MM.1S (cell line): ENCODE measurements around the gene ATP10B.

Experiments used
- DNase-seq: peaks from one replicate; pipeline ENCODE4 v3.0.0-alpha.2; 2015
- H2AFZ ChIP-seq: fragments of 300-600 bp; sonication (generic); 2 replicates; pipeline ENCODE4 v1.6.0; 2016; ENCODE audit warnings: antibody characterized with exemption, low read length
- H3F3A ChIP-seq: fragments of 300-600 bp; sonication (generic); 2 replicates; pipeline ENCODE4 v1.6.1; 2016; ENCODE audit warnings: mild to moderate bottlenecking, antibody characterized with exemption, low read length, moderate library complexity, mixed read lengths; ENCODE audit not compliant: insufficient read depth
- H3K27ac ChIP-seq: fragments of 300-600 bp; sonication (generic); 2 replicates; pipeline ENCODE4 v1.5.1; 2016; ENCODE audit warnings: mild to moderate bottlenecking, low read length
- H3K27me3 ChIP-seq: fragments of 300-600 bp; sonication (generic); replicated peaks from 2 replicates; pipeline ENCODE4 v1.6.0; 2016; ENCODE audit warnings: low read length; ENCODE audit not compliant: insufficient read depth
- H3K36me3 ChIP-seq: fragments of 300-600 bp; sonication (generic); replicated peaks from 2 replicates; pipeline ENCODE4 v1.6.1; 2016; ENCODE audit warnings: mild to moderate bottlenecking, low read length, mixed read lengths; ENCODE audit not compliant: insufficient read depth
- H3K4me1 ChIP-seq: fragments of 300-600 bp; sonication (generic); 2 replicates; pipeline ENCODE4 v1.6.1; 2016; ENCODE audit warnings: low read length, mixed read lengths
- H3K4me2 ChIP-seq: fragments of 300-600 bp; sonication (generic); 2 replicates; pipeline ENCODE4 v1.6.0; 2016; ENCODE audit warnings: low read depth, low read length
- H3K4me3 ChIP-seq: fragments of 300-600 bp; sonication (generic); 2 replicates; pipeline ENCODE4 v1.5.1; 2016; ENCODE audit warnings: low read length, mixed read lengths
- H3K79me2 ChIP-seq: fragments of 300-600 bp; sonication (generic); 2 replicates; pipeline ENCODE4 v1.6.1; 2016; ENCODE audit warnings: mixed run types, low read length, mixed read lengths
- H3K9ac ChIP-seq: fragments of 300-600 bp; sonication (generic); 2 replicates; pipeline ENCODE4 v1.6.1; 2016; ENCODE audit warnings: low read length, mixed read lengths
- H3K9me2 ChIP-seq: fragments of 300-600 bp; sonication (generic); replicated peaks from 2 replicates; pipeline ENCODE4 v1.6.1; 2016; ENCODE audit warnings: mild to moderate bottlenecking, low read length, mixed read lengths; ENCODE audit not compliant: insufficient read depth
- H3K9me3 ChIP-seq: fragments of 300-600 bp; sonication (generic); replicated peaks from 2 replicates; pipeline ENCODE4 v1.6.1; 2016; ENCODE audit warnings: mild to moderate bottlenecking, low read length, mixed read lengths; ENCODE audit not compliant: insufficient read depth
- H4K20me1 ChIP-seq: fragments of 300-600 bp; sonication (generic); 2 replicates; pipeline ENCODE4 v1.6.1; 2016; ENCODE audit warnings: mild to moderate bottlenecking, low read length, moderate library complexity, mixed read lengths; ENCODE audit not compliant: insufficient read depth
- CTCF ChIP-seq: fragments of 300-600 bp; sonication (generic); IDR thresholded peaks from 2 replicates; pipeline ENCODE4 v1.5.1; 2016; ENCODE audit warnings: antibody characterized with exemption, low read length, mixed read lengths
- EZH2 ChIP-seq: fragments of 300-600 bp; sonication (generic); optimal IDR thresholded peaks from 2 replicates; pipeline ENCODE3; 2017; ENCODE audit warnings: low read depth, mild to moderate bottlenecking, antibody characterized with exemption, low read length, mixed read lengths
- EZH2phosphoT487 ChIP-seq: fragments of 300-600 bp; sonication (generic); IDR thresholded peaks from 2 replicates; pipeline ENCODE4 v1.6.1; 2018; ENCODE audit warnings: antibody characterized with exemption, low read length

Gene ATP10B

GRCh38 chr5:160573318-160573717 is 278.7 kb downstream of the ATP10B start:
- TF ChIP-seq CTCF (no peak), EZH2 (no peak), EZH2phosphoT487 (no peak)
- no peaks in the 10 kb centered on the region for H3K27me3 ChIP-seq
- H3K4me3 ChIP-seq = no peak overlapping the region
- H3K4me2 ChIP-seq = no peak overlapping the region
- H3K27ac ChIP-seq = no peak overlapping the region
- no peaks in the 10 kb centered on the region for H3K36me3 ChIP-seq
- H3K4me1 ChIP-seq = no peaks in the 10 kb centered on the region; the same call in 1 of the 2 replicates
- H3K9ac ChIP-seq = no peak overlapping the region
- H4K20me1 ChIP-seq = no peaks in the 10 kb centered on the region
- no peak overlapping the region for H2AFZ ChIP-seq
- no peaks in the 10 kb centered on the region for H3K9me3 ChIP-seq
- no peaks in the 10 kb centered on the region for H3F3A ChIP-seq
- no peak for DNase-seq
- H3K79me2 ChIP-seq = no peaks in the 10 kb centered on the region
- no peaks in the 10 kb centered on the region for H3K9me2 ChIP-seq

- no peaks in the 10 kb centered on the region for H3F3A ChIP-seq
- no peaks in the 10 kb centered on the region for H3K27me3 ChIP-seq
- H3K4me3 ChIP-seq = no peak overlapping the region
- no peak overlapping the region for H2AFZ ChIP-seq
- no peak overlapping the region for H3K27ac ChIP-seq
- TF ChIP-seq CTCF (no peak), EZH2 (no peak), EZH2phosphoT487 (no peak)
- H4K20me1 ChIP-seq = no peaks in the 10 kb centered on the region
- no peaks in the 10 kb centered on the region for H3K36me3 ChIP-seq
- no peaks in the 10 kb centered on the region for H3K9me2 ChIP-seq
- no peaks in the 10 kb centered on the region for H3K4me1 ChIP-seq
- no peak for DNase-seq
- no peaks in the 10 kb centered on the region for H3K79me2 ChIP-seq
- no peak overlapping the region for H3K9ac ChIP-seq
- no peak overlapping the region for H3K4me2 ChIP-seq
- no peaks in the 10 kb centered on the region for H3K9me3 ChIP-seq
Observed at GRCh38 chr5:160567031-160567705, 284.8 kb downstream of the ATP10B start.

GRCh38 chr5:160565376-160565775 is 286.6 kb downstream of the ATP10B start:
- no peaks in the 10 kb centered on the region for H3K4me1 ChIP-seq
- no peaks in the 10 kb centered on the region for H3K79me2 ChIP-seq
- H2AFZ ChIP-seq = no peak overlapping the region
- no peaks in the 10 kb centered on the region for H3K9me2 ChIP-seq
- no peak for DNase-seq
- H3K36me3 ChIP-seq = no peaks in the 10 kb centered on the region
- H3K27ac ChIP-seq = no peak overlapping the region
- H3F3A ChIP-seq = no peaks in the 10 kb centered on the region
- no peak overlapping the region for H3K4me3 ChIP-seq
- no peaks in the 10 kb centered on the region for H4K20me1 ChIP-seq
- no peaks in the 10 kb centered on the region for H3K9me3 ChIP-seq
- no peak overlapping the region for H3K9ac ChIP-seq
- H3K27me3 ChIP-seq = no peaks in the 10 kb centered on the region
- H3K4me2 ChIP-seq = no peak overlapping the region
- TF ChIP-seq EZH2phosphoT487 (no peak), EZH2 (no peak), CTCF (no peak)
